ENCODE data around the gene PBX2. TPM values are rescaled to one million over a fixed set of nuclear protein-coding genes. Genes with fewer than 3 reads are reported as not detected.

The PBX2 gene
- total and polyA plus RNA-seq, 10 of the 15 experiments (the other 5 are each of a cell fraction or from before 2014, with no cell fraction given): 0.84 to 66.5 (median 20.6) TPM

DNA sequence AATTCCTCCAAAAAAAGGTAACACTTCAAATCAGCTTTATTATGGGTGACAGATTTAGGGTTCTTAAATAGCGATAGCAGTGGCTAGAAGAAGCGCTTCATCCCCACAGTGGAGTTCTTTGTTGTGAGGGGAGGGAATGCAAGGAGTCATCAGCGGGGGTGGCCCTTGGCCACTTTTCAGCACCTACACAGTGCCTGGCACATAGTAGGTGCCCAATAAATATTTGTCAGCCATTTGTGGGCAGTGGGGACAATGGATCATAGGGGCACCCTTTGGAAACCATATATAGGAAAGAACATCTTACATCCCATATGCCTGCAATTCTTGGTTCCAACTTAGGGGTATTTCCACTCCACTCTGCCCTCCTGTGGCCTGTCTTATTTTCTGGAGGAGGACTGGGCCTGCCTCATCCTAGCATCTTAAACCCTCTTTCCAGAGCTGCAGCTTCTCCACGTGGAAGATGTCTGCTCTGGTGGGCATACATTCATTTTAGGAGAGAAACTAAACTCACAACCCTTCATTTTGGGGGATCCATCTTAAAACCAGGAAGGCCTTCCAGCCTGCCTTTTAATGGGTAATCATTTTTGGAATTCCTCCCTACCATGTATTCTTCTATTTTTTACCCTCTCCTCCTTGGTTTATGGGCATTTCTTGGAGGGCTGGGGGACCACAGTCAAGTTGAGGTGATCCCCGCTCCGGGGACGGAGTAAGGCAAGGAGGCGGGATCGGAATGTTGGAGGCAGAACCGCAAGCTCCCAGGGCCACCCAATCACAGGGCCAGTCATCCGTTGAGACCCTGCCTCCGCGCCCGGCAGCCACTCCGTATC is 5.0 kb upstream of the PBX2 start (continued):
- TF ChIP-seq, protein P1, sequence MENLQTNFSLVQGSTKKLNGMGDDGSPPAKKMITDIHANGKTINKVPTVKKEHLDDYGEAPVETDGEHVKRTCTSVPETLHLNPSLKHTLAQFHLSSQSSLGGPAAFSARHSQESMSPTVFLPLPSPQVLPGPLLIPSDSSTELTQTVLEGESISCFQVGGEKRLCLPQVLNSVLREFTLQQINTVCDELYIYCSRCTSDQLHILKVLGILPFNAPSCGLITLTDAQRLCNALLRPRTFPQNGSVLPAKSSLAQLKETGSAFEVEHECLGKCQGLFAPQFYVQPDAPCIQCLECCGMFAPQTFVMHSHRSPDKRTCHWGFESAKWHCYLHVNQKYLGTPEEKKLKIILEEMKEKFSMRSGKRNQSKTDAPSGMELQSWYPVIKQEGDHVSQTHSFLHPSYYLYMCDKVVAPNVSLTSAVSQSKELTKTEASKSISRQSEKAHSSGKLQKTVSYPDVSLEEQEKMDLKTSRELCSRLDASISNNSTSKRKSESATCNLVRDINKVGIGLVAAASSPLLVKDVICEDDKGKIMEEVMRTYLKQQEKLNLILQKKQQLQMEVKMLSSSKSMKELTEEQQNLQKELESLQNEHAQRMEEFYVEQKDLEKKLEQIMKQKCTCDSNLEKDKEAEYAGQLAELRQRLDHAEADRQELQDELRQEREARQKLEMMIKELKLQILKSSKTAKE (IDR thresholded peaks at IDR 0.05; ENCODE audit: low read depth, poor library complexity, severe bottlenecking): peak; percentile 74

DNA sequence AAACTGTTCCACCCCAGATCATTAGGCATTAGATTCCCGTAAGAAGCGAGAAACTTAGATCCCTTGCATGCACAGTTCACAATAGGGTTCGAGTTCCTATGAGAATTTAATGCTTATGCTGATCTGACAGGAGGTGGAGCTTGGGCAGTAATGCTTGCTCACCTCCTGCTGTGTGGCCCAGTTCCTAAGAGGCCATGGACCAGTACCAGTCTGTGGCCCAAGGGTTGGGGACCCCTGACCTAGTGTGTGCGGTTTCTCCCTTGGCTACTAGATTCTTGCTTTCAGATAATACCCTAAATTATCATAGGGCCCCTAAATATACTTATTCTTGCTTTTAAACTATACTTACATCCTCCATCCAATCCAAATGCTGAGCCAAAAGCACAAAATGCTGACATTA is 4.4 kb upstream of the PBX2 start:
- TF ChIP-seq BHLHE40 (IDR thresholded peaks at IDR 0.05; ENCODE audit: borderline replicate concordance in 1 of 2, low read depth in 2 of 2, low read length in 1 of 2) (no peak), CEBPB (IDR thresholded peaks at IDR 0.05; ENCODE audit: borderline replicate concordance in 1 of 2, low read depth in 2 of 2, low read length in 2 of 2) (no peak), CBX5 (IDR thresholded peaks at IDR 0.05; ENCODE audit: low read depth) (no peak), EED (IDR thresholded peaks at IDR 0.05; ENCODE audit: low read depth) (no peak), TCF3 (IDR thresholded peaks at IDR 0.05; ENCODE audit: borderline replicate concordance, insufficient read depth, low read depth, low read length) (no peak), SP1 (IDR thresholded peaks at IDR 0.05; ENCODE audit: low read depth, low read length) (no peak), JUNB (IDR thresholded peaks at IDR 0.05) (no peak), TARDBP (IDR thresholded peaks at IDR 0.05; ENCODE audit: borderline replicate concordance) (no peak), WRNIP1 (IDR thresholded peaks at IDR 0.05; ENCODE audit: borderline replicate concordance, low read depth, low read length) (no peak), ETV6 (conservative IDR thresholded peaks at IDR 0.05 in 1 of 2, IDR thresholded peaks at IDR 0.05 in 1 of 2; ENCODE audit: borderline replicate concordance in 1 of 2, low read depth in 1 of 2) (no peak), ATF7 (IDR thresholded peaks at IDR 0.05; ENCODE audit: low read depth) (no peak)
- TF ChIP-seq, protein P2, sequence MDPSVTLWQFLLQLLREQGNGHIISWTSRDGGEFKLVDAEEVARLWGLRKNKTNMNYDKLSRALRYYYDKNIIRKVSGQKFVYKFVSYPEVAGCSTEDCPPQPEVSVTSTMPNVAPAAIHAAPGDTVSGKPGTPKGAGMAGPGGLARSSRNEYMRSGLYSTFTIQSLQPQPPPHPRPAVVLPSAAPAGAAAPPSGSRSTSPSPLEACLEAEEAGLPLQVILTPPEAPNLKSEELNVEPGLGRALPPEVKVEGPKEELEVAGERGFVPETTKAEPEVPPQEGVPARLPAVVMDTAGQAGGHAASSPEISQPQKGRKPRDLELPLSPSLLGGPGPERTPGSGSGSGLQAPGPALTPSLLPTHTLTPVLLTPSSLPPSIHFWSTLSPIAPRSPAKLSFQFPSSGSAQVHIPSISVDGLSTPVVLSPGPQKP (IDR thresholded peaks at IDR 0.05; ENCODE audit: low read depth, low read length): no peak
- TF ChIP-seq, protein P3, sequence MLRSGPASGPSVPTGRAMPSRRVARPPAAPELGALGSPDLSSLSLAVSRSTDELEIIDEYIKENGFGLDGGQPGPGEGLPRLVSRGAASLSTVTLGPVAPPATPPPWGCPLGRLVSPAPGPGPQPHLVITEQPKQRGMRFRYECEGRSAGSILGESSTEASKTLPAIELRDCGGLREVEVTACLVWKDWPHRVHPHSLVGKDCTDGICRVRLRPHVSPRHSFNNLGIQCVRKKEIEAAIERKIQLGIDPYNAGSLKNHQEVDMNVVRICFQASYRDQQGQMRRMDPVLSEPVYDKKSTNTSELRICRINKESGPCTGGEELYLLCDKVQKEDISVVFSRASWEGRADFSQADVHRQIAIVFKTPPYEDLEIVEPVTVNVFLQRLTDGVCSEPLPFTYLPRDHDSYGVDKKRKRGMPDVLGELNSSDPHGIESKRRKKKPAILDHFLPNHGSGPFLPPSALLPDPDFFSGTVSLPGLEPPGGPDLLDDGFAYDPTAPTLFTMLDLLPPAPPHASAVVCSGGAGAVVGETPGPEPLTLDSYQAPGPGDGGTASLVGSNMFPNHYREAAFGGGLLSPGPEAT (IDR thresholded peaks at IDR 0.05; ENCODE audit: low read depth): no peak
- TF ChIP-seq, protein P4, sequence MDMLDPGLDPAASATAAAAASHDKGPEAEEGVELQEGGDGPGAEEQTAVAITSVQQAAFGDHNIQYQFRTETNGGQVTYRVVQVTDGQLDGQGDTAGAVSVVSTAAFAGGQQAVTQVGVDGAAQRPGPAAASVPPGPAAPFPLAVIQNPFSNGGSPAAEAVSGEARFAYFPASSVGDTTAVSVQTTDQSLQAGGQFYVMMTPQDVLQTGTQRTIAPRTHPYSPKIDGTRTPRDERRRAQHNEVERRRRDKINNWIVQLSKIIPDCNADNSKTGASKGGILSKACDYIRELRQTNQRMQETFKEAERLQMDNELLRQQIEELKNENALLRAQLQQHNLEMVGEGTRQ (IDR thresholded peaks at IDR 0.05; ENCODE audit: borderline replicate concordance, low read depth, low read length): no peak
- ChIA-PET POLR2A (interaction anchor here (2.6 to 6.6 kb wide), 2 partner anchors 17 to 66 kb away, joined by 51 to 69 read pairs; partner anchors contain the start of genes AGPAT1, ATF6B, FKBPL and RNF5), SMC1A (ENCODE audit: uncharacterized antibody, unreplicated experiment) (interaction anchor here (1.0 to 1.9 kb wide), 2 partner anchors 18 to 79 kb away, joined by 3 to 13 read pairs; partner anchors contain the start of gene AGPAT1), RAD21 (ENCODE audit: unreplicated experiment) (interaction anchor here (1.6 kb wide), 2 partner anchors 51 to 245 kb away, joined by 4 to 10 read pairs; partner anchors contain the start of gene HLA-DRA), CTCF (interaction anchor here (1.0 to 4.2 kb wide), 5 partner anchors 15 to 76 kb away, joined by 3 to 35 read pairs (median 16); partner anchors contain the start of genes ATF6B and FKBPL)
- 96% methylated on average over 4 of the region's 4 CpGs for WGBS (ENCODE audit: insufficient coverage, insufficient replicate concordance, low lambda C conversion rate, missing lambda C conversion rate)
- Histone ChIP-seq H4K20me1 (ENCODE audit: control insufficient read depth, insufficient read depth) (no peaks in the 10 kb centered on the region), H3K36me3 (ENCODE audit: control insufficient read depth in 2 of 2, insufficient read depth in 2 of 2, low read length in 1 of 2) (no peaks in the 10 kb centered on the region; a peak in 1 of 4 replicates), H2AFZ (ENCODE audit: control insufficient read depth, low read depth, low read length) (no peak overlapping the region), H3K4me1 (ENCODE audit: control insufficient read depth, insufficient read depth, low read length) (peaks cover 26% of the 10 kb centered on the region), H3K4me2 (ENCODE audit: control insufficient read depth, insufficient read depth) (peak overlapping the region; percentile 93), H3K9me3 (replicated peaks; ENCODE audit: control insufficient read depth, insufficient read depth, low read length) (no peaks in the 10 kb centered on the region), H3K79me2 (ENCODE audit: control insufficient read depth, insufficient read depth, low read length) (peaks cover 39% of the 10 kb centered on the region), H3K27me3 (replicated peaks in 1 of 2; ENCODE audit: control insufficient read depth in 2 of 2, insufficient read depth in 2 of 2, low read length in 1 of 2) (no peaks in the 10 kb centered on the region), H3K9ac (ENCODE audit: control insufficient read depth, insufficient read depth, low read length) (peak overlapping the region; percentile 13; the same call in 1 of the 2 replicates), H3K4me3 (no peak overlapping the region), H3K27ac (ENCODE audit: control insufficient read depth, insufficient read depth) (peak overlapping the region; percentile 86)
- in situ Hi-C loops (cut with MboI): no loop called here
- BruUV-seq (replicated peaks): no TSS peak
- intact Hi-C loops (cut with micrococcal nuclease; ENCODE audit: unreplicated experiment): no loop called here
- DNase-seq (ENCODE audit: low read depth, low spot score) (no peak), FAIRE-seq (no peak), ATAC-seq (no peak)
